Measurements from ENCODE around the gene PSMD7. TPM values are rescaled to one million over a fixed set of nuclear protein-coding genes. Genes with fewer than 3 reads are reported as not detected.

Gene PSMD7
- total RNA-seq, 1 experiment from 2014 or later, result 109 TPM

DNA sequence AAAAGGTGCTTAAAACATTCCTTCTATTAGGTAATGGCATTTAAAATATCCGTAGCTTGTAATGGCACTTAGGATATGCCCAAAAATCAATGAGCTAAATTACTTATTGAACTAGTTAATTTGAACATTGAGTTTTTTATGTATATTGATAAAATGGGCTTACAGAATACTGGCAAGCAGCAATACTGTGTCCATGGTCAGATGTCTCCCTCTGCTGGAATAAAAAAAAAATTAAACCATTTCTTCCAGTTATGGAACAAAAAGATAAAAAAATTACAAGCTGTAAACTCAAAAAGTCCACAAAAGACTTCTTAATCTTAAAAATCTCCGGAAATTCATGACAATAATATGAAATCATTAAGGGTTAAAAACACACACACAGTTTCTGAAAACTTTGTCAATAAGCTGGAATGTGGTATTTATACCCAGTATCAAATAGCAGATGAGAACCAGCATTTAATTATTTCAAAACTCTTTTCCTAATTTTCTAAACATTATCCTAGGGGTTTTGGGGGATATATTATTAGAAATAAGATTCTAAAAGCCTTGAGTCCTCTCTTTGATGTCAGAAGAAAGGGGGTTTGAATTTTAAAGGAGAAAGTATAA, 21.5 kb upstream of the PSMD7 start:
- Histone ChIP-seq H3K9me3 (ENCODE audit: control insufficient read depth in 1 of 2, insufficient read depth in 1 of 2, low read depth in 1 of 2, low read length in 2 of 2) (no peaks in the 10 kb centered on the region), H3K4me3 (replicated peaks in 1 of 2; ENCODE audit: low read depth in 1 of 2, low read length in 2 of 2) (no peak overlapping the region), H3K36me3 (ENCODE audit: control insufficient read depth in 1 of 2, insufficient read depth in 2 of 2, low read length in 2 of 2) (no peaks in the 10 kb centered on the region), H2AFZ (ENCODE audit: low read depth, low read length, poor library complexity, severe bottlenecking) (no peak overlapping the region), H4K20me1 (ENCODE audit: insufficient read depth) (no peaks in the 10 kb centered on the region), H3K4me1 (ENCODE audit: control insufficient read depth in 1 of 2, insufficient read depth in 2 of 2, low read length in 2 of 2) (no peaks in the 10 kb centered on the region), H3K4me2 (ENCODE audit: low read length) (no peak overlapping the region), H3K9ac (ENCODE audit: low read length) (no peak overlapping the region), H3K79me2 (ENCODE audit: insufficient read depth, low read length) (no peaks in the 10 kb centered on the region), H3K27me3 (ENCODE audit: insufficient read depth, low read length) (peaks cover 26% of the 10 kb centered on the region), H3K27ac (ENCODE audit: low read depth, low read length) (no peak overlapping the region), H3K9me2 (ENCODE audit: insufficient read depth) (no peaks in the 10 kb centered on the region)
- no TSS peak for BruUV-seq (replicated peaks)
- TF ChIP-seq ELF1 (IDR thresholded peaks at IDR 0.05; ENCODE audit: borderline replicate concordance, low read depth) (no peak), TCF7L2 (IDR thresholded peaks at IDR 0.05; ENCODE audit: borderline replicate concordance, extremely low read depth, insufficient read depth, insufficient read length) (no peak), CEBPB (IDR thresholded peaks at IDR 0.05; ENCODE audit: low read depth) (no peak), EGR1 (IDR thresholded peaks at IDR 0.05; ENCODE audit: low read depth) (no peak), ATF3 (IDR thresholded peaks at IDR 0.05) (no peak), RAD21 (IDR thresholded peaks at IDR 0.05; ENCODE audit: low read depth) (peak; percentile 71), SP1 (IDR thresholded peaks at IDR 0.05; ENCODE audit: low read depth) (no peak), POLR2AphosphoS5 (IDR thresholded peaks at IDR 0.05; ENCODE audit: low read depth, low read length) (no peak)
- TF ChIP-seq, protein P1, sequence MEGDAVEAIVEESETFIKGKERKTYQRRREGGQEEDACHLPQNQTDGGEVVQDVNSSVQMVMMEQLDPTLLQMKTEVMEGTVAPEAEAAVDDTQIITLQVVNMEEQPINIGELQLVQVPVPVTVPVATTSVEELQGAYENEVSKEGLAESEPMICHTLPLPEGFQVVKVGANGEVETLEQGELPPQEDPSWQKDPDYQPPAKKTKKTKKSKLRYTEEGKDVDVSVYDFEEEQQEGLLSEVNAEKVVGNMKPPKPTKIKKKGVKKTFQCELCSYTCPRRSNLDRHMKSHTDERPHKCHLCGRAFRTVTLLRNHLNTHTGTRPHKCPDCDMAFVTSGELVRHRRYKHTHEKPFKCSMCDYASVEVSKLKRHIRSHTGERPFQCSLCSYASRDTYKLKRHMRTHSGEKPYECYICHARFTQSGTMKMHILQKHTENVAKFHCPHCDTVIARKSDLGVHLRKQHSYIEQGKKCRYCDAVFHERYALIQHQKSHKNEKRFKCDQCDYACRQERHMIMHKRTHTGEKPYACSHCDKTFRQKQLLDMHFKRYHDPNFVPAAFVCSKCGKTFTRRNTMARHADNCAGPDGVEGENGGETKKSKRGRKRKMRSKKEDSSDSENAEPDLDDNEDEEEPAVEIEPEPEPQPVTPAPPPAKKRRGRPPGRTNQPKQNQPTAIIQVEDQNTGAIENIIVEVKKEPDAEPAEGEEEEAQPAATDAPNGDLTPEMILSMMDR (IDR thresholded peaks at IDR 0.05 in 2 of 3, conservative IDR thresholded peaks at IDR 0.05 in 1 of 3; ENCODE audit: borderline replicate concordance in 1 of 3, insufficient read depth in 1 of 3, low read depth in 2 of 3, low read length in 2 of 3), result peak; percentile 44 to 76 (median 51); a peak in 5 of 6 replicates
- TF ChIP-seq, protein P2, sequence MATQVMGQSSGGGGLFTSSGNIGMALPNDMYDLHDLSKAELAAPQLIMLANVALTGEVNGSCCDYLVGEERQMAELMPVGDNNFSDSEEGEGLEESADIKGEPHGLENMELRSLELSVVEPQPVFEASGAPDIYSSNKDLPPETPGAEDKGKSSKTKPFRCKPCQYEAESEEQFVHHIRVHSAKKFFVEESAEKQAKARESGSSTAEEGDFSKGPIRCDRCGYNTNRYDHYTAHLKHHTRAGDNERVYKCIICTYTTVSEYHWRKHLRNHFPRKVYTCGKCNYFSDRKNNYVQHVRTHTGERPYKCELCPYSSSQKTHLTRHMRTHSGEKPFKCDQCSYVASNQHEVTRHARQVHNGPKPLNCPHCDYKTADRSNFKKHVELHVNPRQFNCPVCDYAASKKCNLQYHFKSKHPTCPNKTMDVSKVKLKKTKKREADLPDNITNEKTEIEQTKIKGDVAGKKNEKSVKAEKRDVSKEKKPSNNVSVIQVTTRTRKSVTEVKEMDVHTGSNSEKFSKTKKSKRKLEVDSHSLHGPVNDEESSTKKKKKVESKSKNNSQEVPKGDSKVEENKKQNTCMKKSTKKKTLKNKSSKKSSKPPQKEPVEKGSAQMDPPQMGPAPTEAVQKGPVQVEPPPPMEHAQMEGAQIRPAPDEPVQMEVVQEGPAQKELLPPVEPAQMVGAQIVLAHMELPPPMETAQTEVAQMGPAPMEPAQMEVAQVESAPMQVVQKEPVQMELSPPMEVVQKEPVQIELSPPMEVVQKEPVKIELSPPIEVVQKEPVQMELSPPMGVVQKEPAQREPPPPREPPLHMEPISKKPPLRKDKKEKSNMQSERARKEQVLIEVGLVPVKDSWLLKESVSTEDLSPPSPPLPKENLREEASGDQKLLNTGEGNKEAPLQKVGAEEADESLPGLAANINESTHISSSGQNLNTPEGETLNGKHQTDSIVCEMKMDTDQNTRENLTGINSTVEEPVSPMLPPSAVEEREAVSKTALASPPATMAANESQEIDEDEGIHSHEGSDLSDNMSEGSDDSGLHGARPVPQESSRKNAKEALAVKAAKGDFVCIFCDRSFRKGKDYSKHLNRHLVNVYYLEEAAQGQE (IDR thresholded peaks at IDR 0.05; ENCODE audit: low read depth), result no peak
- TF ChIP-seq, protein P3, sequence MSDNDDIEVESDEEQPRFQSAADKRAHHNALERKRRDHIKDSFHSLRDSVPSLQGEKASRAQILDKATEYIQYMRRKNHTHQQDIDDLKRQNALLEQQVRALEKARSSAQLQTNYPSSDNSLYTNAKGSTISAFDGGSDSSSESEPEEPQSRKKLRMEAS (IDR thresholded peaks at IDR 0.05), result no peak
- peak; percentile 44; the same call in 1 of the 2 replicates for ATAC-seq
- ChIA-PET CTCF (interaction anchor here (0.6 to 2.7 kb wide), 14 partner anchors 34 to 1772 kb away, joined by 3 to 13 read pairs (median 3); no protein-coding TSS in a partner anchor), RAD21 (ENCODE audit: low non-redundant PET in 1 of 2, low total read pairs in 2 of 2, uncharacterized antibody in 2 of 2, unreplicated experiment in 2 of 2) (no interaction called here), POLR2A (no interaction called here)
- DNase-seq (ENCODE audit: low read depth, low spot score), result peak; percentile 13
- intact Hi-C loops (cut with micrococcal nuclease), result loop anchor here (1.0 to 10.0 kb wide), 3 partner anchors 318 to 1770 kb away; no protein-coding TSS in a partner anchor

Measured in HCT116 (cell line).